SH-SY5Y (cell line): Measurements from ENCODE around the gene KCTD16.

Experiments used
- GATA2 ChIP-seq: IDR thresholded peaks from 2 replicates; pipeline ENCODE4 v1.6.1; 2011; ENCODE audit warnings: mild to moderate bottlenecking, low read depth, low read length
- GATA3 ChIP-seq: IDR thresholded peaks from 2 replicates; pipeline ENCODE4 v1.6.1; 2011; ENCODE audit warnings: low read depth, mild to moderate bottlenecking, low read length, moderate library complexity

DNA sequence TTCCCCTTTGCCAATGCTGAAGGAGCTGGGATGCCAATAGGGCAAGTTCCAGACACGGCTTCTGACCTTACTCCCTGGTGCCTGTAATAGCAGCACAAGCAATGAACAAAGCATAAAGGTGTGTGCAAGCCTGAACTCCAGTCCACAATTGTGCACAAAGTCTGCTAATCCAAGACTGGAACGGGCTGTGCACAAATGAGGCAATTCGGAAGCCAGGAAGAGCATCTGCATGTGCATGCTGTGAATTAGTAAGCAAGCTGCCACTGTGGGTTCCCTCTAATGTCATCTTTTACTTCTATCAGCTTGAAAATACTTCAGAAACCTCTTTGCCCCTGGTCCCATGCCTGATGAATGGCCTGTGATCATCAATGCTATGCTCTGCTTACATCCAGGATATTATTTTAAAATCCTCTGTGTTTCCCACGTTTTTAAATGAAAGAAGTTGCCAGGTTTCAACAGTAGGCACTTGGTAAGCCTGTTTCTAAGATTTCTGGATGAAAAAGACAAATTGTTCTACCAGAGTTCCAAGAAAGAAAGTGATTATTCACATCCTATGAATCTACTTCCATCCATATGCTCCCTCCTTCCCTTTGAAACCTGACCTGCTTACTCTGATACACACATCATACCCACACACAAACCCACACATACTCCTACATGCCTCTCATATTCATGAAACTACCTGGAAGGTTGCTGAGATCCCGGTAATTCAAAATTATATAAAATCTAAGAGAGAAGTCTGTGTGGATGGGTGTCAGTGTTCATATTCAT is 165.7 kb downstream of the KCTD16 start:
- TF ChIP-seq GATA3 = no peak
- TF ChIP-seq GATA2 = no peak
